HG03097 (cell line): ENCODE measurements around the gene BRME1.

Source experiments
- ATAC-seq: cut with Tn5 transposase; IDR thresholded peaks from one replicate; pipeline ENCODE4 v1.9.1; 2021; ENCODE audit not compliant: unreplicated experiment, low FRiP score

BRME1 gene

DNA sequence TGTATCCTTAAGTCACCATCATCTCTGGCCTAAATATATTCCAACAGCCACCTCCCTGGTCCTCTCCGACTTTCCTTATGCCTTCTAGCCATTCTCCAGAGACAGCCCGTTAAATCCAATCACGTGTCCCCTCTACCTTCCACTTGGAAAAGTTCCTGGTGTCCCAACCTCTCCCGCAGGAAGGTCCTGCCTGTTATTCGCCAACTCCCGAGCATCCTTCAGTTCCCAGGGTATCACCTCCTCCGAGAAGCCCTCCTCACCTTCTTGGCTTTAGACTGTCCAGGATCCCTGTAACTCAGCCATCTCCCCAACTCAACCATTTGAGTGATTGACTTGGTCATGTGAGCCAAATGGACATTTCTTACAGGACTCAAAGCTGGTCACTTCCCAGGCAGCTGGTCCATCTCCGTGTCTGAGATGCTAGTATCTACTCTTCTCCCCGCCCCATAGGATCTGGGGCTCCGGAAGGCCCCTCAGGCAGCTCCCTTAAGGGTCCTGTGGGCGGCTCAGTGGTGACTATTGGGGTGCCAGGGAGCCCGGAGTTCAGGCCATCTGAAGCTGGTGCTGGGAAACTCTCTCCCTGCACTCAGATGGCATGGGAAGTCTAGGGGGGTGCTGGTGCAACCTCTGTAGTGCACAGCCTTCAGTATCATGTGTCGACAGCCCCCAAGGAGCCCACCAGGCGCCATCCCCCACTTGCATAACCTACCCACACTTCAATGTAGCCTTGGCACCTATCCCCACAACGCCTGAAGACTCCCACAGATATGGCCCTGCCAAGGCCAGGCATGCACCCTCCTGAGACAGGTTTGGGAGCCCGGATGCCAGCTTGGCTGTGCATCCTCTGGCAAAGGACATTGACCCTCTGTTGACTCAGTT, 56.9 kb downstream of the BRME1 start:
- no peak for ATAC-seq

DNA sequence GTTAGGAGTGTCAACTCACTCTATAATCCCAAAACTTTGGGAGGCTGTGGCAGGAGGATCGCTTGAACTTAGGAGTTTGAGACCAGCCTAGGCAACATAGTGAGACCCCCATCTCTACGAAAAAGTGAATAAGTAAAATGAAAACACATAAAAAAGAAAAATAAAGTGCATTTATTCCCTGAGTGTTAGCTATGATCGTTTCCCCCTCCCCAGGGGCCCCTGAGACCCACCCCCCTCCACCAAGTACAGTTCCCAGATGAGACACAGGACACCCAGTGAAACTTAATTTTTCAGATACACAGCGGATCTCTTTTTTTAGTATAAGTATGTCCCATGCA, 57.6 kb downstream of the BRME1 start:
- ATAC-seq = no peak

DNA sequence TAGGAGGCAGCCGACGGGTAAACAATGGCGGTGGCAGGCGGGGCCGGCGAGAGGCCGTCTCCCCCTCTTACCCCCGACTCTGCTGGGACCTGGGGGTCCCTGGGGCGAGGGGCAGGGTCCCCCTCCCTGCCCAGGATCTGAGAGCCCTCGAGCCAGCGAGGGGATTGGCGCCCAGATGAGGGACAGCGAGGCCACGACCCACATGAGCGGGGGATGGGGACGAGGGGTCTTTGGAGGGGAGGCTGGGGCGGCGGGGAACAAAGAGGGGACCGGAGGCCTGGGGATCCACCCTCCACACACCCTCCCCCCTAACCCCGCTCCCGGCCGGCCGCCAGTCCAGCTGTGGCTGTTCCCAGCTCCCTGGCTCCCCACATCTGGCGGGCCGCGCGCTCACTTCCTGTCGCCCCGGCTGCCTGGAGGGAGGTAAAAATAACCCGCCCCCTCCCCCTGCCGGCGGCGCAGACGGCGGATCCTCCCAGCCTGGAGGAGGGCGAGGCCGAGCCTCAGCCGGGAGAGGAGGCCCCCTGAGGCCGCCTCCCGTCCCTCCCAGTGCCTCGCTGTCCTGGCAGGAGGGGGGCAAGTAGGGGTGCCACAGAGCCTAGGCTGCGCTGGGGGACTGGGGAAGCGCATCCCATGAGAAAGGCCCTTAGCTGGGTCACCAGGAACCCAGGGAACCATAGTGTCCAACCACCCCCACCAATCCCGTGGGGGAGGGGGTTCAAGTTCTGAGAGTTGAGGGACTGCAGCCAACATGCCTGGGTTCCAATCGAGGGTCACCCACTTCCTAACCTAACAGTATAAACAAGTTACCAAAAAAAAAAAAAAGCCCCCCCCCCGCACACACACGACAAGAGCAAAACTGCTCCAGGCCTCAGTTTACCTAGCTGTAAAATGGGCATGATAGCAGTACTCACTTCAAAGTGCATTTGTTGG, 58.2 kb downstream of the BRME1 start:
- ATAC-seq = no peak

- ATAC-seq = peak; percentile 36
Measured at GRCh38 chr19:13846557-13847406, 59.1 kb downstream of the BRME1 start.

DNA sequence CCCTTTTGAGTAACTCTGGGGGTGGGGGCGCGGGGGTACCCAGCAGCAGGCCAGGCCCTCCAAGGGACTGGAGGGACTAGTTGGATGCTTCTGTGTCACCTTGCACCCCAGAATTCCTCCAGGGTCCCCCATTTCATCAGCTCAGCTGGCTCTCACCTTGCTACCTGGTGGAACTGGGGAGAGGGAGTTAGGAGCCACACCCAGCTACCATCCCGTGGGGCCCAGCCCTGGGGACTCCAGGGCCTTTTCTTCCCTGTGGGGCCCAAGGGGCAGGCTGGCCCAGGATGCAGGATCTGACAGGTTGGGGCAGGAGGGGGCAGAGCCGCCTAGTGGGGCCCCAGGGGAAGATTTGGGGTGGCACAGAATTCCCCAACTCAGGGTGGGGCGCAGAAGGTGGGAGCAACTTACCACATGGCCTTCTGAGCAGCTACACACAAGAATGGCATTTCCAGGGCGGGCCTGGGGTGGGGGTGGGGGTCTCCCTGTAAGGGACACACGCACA, 61.7 kb downstream of the BRME1 start:
- no peak for ATAC-seq

GRCh38 chr19:13843104-13843921, 62.6 kb downstream of the BRME1 start:
- no peak for ATAC-seq

- no peak for ATAC-seq
Measured at GRCh38 chr19:13842291-13843103, 63.4 kb downstream of the BRME1 start.

DNA sequence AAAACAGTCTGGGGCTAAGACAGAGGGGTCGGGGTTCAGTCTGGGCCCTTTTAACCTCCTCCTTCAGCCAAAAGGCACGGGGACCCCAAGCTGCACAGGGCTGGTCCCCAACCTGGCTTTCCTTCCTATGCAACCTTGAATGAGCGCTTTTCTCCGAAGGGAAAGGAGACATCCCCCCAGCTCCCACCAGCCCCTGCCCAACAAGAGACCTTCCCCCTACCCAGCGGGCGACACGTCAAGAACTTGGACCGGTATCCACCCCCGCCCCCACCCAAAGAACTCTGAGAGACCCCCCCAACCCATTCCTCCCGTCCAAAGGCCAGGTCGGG, 64.0 kb downstream of the BRME1 start:
- ATAC-seq = no peak

DNA sequence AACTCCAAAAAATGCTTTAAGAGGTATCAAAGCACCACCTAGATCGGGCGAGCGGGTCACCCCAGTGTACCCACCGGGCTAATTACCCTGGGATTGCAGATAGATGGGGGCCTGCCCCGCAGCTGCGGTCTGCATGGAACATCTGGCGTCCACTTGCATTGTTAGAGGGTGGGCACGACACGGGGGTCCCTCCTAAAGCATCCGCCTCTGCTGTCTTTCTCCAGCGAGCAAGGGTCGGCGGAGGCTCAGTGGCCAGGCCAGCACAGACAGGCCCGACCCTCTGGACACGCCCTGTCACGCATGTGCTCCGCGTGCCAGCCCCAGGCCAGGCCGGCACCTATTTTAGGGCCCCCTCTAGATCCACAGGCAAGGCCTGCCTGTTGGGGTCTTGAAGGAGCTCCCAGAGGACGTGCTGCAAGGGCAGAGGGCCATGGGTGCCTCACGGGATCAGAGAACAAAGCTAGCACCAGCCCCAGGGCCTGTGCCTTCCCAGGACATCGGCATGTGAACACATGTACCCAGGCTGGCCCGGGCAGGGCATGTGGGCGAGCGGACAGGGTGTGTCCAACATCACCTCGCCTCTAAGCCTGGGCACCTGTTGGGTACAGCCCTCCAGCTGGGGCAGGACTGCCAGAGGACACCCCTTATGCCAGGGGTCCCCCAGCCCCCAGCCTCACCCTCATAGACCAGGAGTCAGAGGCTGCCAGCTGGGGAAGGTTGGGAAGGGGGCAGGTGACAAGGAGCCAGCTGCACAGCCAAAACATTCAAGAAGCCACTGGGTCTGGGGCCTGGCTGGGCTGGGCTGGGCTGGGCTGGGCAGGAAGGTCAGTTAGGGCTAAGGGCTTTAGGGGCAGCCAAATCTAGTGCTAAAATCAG, 64.6 kb downstream of the BRME1 start:
- ATAC-seq = no peak

- no peak for ATAC-seq
Measured at GRCh38 chr19:13840305-13841085, 65.4 kb downstream of the BRME1 start.

DNA sequence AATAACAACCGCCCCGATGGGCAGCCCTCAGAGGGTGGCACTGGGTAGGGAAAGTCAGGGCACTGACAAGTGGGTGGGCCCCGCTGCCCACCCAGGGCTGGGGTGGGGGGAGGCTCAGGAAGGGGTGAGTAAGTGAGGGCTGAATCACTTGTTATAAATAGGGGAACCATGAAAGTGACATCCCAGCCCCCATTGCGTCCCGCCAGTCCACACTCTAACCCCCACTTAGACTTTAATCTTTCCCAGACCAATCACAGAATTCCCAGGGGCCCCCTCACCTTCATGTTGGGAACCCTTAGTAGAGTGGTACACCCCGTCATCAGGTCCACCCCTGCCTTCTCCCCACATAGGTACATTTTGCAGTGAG, 66.0 kb downstream of the BRME1 start:
- no peak for ATAC-seq

- ATAC-seq = peak; percentile 37
Measured at GRCh38 chr19:13839130-13839937, 66.6 kb downstream of the BRME1 start.

GRCh38 chr19:13838435-13839129, 67.3 kb downstream of the BRME1 start:
- ATAC-seq = no peak

DNA sequence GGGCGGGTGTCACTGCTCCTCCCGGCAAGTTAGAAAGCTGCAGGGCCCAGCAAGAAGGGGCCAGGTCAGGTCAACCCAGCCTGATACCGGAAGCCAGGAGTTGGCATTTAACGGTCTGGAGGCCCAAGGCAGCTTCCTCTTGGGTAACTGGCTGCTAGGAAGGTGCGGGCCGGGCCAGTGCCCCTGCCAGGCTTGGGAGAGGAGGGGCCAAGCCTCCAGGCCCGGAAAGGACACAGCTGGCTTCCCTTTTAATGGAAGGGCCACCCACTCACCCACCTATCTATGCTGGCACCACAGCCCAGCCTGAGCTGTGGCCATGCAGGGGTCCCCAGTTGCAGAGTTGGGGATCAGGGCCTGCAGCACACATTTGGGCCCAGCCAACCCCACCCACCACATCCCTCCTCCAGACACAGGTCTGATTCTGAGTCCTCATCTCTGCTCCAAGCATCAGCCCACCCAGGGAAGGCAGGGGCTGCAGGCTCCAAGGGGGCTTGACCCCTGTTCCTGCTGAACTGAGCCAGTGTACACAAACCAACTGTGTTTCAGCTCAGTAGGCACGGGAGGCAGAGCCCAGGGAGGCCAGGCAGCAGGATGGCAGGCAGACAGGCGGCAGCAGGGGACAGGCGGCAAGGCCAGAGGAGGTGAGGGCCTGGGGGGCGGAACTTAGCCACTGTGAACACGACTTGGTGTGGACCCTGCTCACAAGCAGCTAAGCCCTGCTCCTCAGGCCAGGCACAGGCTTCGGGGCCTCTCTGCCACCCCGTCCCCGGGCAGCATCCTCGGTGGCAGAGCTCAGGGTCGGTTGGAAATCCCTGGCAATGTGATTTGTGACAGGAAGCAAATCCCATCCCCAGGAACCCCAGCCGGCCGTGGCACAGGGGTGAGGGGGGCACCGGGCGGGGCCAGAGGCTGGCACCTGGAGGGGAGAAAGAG, 69.9 kb downstream of the BRME1 start:
- ATAC-seq = no peak
